Adipose tissue (tissue), 3 donors: ENCODE data around the gene RNU2-63P. TPM values are rescaled to one million over a fixed set of nuclear protein-coding genes. Genes with fewer than 3 reads are reported as not detected.
"Not testable (repeated sequence)": the region's sequence is repeated elsewhere in the genome, so short reads cannot be mapped to it uniquely, and the experiment has no call there.

Source experiments
- H3K27ac ChIP-seq: one replicate; pipeline ENCODE4 v1.5.1; 2013; ENCODE audit warnings: low read depth, low read length
- WGBS, 3 donors: extraction: QIAGEN DNeasy Blood & Tissue Kit; methylation state at CpG; one replicate each; pipeline ENCODE4 v1.1.7; 2013; 5-methylcytosine and 5-hydroxymethylcytosine counted together
- polyA plus RNA-seq, 3 donors: library from polyadenylated mRNA; stranded (reverse); fragments of 200-250 nt; gene quantifications; one replicate each; pipeline ENCODE4 v1.2.3, GENCODE V29; 2013
- donor health status: healthy with polysubstance abuse.
- donor health status: Bipolar disorder and iron deficiency.
- donor health status: healthy.

Gene RNU2-63P
- polyA plus RNA-seq, 3 donors: not detected

GRCh38 chr2:88036606-88037005 lies 20.3 kb upstream of the RNU2-63P start:
- H3K27ac ChIP-seq: no peak overlapping the region

- 69 to 83% (median 78%) methylated on average over 2 of the region's 2 CpGs for WGBS, 3 donors
Measured at GRCh38 chr2:88036182-88036581, 19.8 kb upstream of the RNU2-63P start.

GRCh38 chr2:88032070-88032702 lies 15.8 kb upstream of the RNU2-63P start:
- WGBS, 3 donors: 94 to 98% (median 95%) methylated on average over 7 of the region's 7 CpGs
- no peak overlapping the region for H3K27ac ChIP-seq

More at GRCh38 chr2:88036182-88036581, 19.8 kb upstream of the RNU2-63P start:
- no peak overlapping the region for H3K27ac ChIP-seq

GRCh38 chr2:88028931-88029330 lies 12.6 kb upstream of the RNU2-63P start:
- 95 to 98% (median 95%) methylated on average over 4 of the region's 4 CpGs for WGBS, 3 donors
- H3K27ac ChIP-seq: no peak overlapping the region

- H3K27ac ChIP-seq: no peak overlapping the region
- WGBS, 3 donors: 62 to 95% (median 65%) methylated on average over 10 of the region's 10 CpGs
Measured at GRCh38 chr2:88027697-88028389, 11.5 kb upstream of the RNU2-63P start.

- no peak overlapping the region for H3K27ac ChIP-seq
- 78 to 86% (median 82%) methylated on average over 6 of the region's 6 CpGs for WGBS, 3 donors
Measured at GRCh38 chr2:88024509-88024908, 8.2 kb upstream of the RNU2-63P start.

GRCh38 chr2:88022669-88022921 lies 6.2 kb upstream of the RNU2-63P start:
- 39 to 90% (median 85%) methylated on average over 5 of the region's 5 CpGs for WGBS, 3 donors
- H3K27ac ChIP-seq: no peak overlapping the region

GRCh38 chr2:88019985-88020384 lies 3.6 kb upstream of the RNU2-63P start:
- WGBS, 3 donors: 86 to 90% (median 90%) methylated on average over 3 of the region's 3 CpGs
- H3K27ac ChIP-seq: no peak overlapping the region

- WGBS, 3 donors: 88 to 94% (median 91%) methylated on average over 6 of the region's 6 CpGs
- no peak overlapping the region for H3K27ac ChIP-seq
Measured at GRCh38 chr2:88018909-88019308, 2.6 kb upstream of the RNU2-63P start.

GRCh38 chr2:88018077-88018805 lies 1.9 kb upstream of the RNU2-63P start:
- WGBS, 3 donors: 87 to 90% (median 89%) methylated on average over 11 of the region's 11 CpGs
- H3K27ac ChIP-seq: not testable (repeated sequence)

GRCh38 chr2:88017780-88018038 lies 1.4 kb upstream of the RNU2-63P start:
- H3K27ac ChIP-seq: not testable (repeated sequence)
- WGBS, 3 donors: 78 to 93% (median 89%) methylated on average over 2 of the region's 2 CpGs

- H3K27ac ChIP-seq: no peak overlapping the region
- WGBS, 3 donors: 13 to 28% (median 25%) methylated on average over 40 to 46 of the region's 46 CpGs
Measured at GRCh38 chr2:88016960-88017779, 823 bp upstream of the RNU2-63P start.

- WGBS, 3 donors: 69 to 74% (median 74%) methylated on average over 1 of the region's 1 CpG
Measured at GRCh38 chr2:88011011-88011410, 5.3 kb downstream of the RNU2-63P start.

GRCh38 chr2:88010136-88010535 lies 6.2 kb downstream of the RNU2-63P start:
- H3K27ac ChIP-seq: no peak overlapping the region
- WGBS, 3 donors: 95 to 100% (median 96%) methylated on average over 1 of the region's 1 CpG

More at GRCh38 chr2:88011011-88011410, 5.3 kb downstream of the RNU2-63P start:
- H3K27ac ChIP-seq: no peak overlapping the region

- WGBS, 3 donors: 86 to 94% (median 89%) methylated on average over 16 of the region's 16 CpGs
- H3K27ac ChIP-seq: no peak overlapping the region
Measured at GRCh38 chr2:88006912-88007439, 9.4 kb downstream of the RNU2-63P start.

GRCh38 chr2:88005776-88006175 lies 10.6 kb downstream of the RNU2-63P start:
- H3K27ac ChIP-seq: no peak overlapping the region
- WGBS, 3 donors: 85 to 89% (median 88%) methylated on average over 6 of the region's 6 CpGs

GRCh38 chr2:88003074-88003755 lies 13.1 kb downstream of the RNU2-63P start:
- WGBS, 3 donors: 39 to 60% (median 52%) methylated on average over 34 of the region's 34 CpGs
- H3K27ac ChIP-seq: no peak overlapping the region

- no peak overlapping the region for H3K27ac ChIP-seq
- WGBS, 3 donors: 95 to 98% (median 96%) methylated on average over 6 of the region's 6 CpGs
Measured at GRCh38 chr2:88002359-88002707, 14.0 kb downstream of the RNU2-63P start.
